ENCODE data around the gene SERPINH1. TPM values are rescaled to one million over a fixed set of nuclear protein-coding genes. Genes with fewer than 3 reads are reported as not detected.
"Not testable (repeated sequence)": the region's sequence is repeated elsewhere in the genome, so short reads cannot be mapped to it uniquely, and the experiment has no call there.

The SERPINH1 gene
- total and polyA plus RNA-seq, 8 donors: 15.4 to 297 (median 48.4) TPM

GRCh38 chr11:75579841-75580240, 17.8 kb downstream of the SERPINH1 start:
- intact Hi-C loops (cut with DNase I; ENCODE audit: low total_unique reads): no loop called here
- Histone ChIP-seq H3K4me3 (no peak overlapping the region), H3K36me3 (no peaks in the 10 kb centered on the region), H3K27ac (no peak overlapping the region), H3K9me3 (no peaks in the 10 kb centered on the region), H3K4me1 (peaks cover 14 to 44% (median 33%) of the 10 kb centered on the region in 4 donors), H3K27me3 (peaks cover 0 to 12% (median 0%) of the 10 kb centered on the region in 3 donors)
- no peak for DNase-seq
- 75 to 82% (median 81%) methylated on average over 1 of the region's 1 CpG for WGBS, 5 donors
- TF ChIP-seq POLR2AphosphoS5 (IDR thresholded peaks at IDR 0.05) (no peak), CTCF (IDR thresholded peaks at IDR 0.05) (no peak), POLR2A (IDR thresholded peaks at IDR 0.05) (no peak), EP300 (IDR thresholded peaks at IDR 0.05) (no peak)

DNA sequence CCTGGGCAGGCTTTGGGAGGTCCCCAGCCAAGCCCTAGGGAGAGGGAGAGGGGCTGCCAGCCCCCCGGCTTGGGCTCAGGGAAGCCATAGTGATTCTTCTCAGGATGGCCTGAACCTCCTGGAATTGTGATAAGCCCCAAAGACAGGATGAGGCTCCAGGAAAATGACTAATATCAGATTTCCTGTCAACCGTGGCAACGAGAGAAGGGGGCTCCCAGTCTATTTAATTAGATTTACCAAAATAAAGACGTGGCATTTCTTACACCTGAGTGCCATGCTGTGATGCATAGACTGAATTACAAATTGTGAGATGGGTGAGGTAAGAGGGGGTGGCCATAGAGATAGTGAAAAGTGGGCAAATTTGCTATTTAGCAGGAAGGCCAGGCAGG, 20.4 kb downstream of the SERPINH1 start:
- intact Hi-C loops (cut with DNase I; ENCODE audit: low total_unique reads): no loop called here
- peaks cover 14 to 27% (median 22%) of the 10 kb centered on the region in 4 donors for H3K4me1 ChIP-seq
- TF ChIP-seq CTCF (IDR thresholded peaks at IDR 0.05) (no peak), POLR2AphosphoS5 (IDR thresholded peaks at IDR 0.05) (no peak), EP300 (IDR thresholded peaks at IDR 0.05) (no peak), POLR2A (IDR thresholded peaks at IDR 0.05) (no peak)
- peak overlapping the region; percentile 87 to 97 (median 93) for H3K27ac ChIP-seq
- 45 to 53% (median 48%) methylated on average over 4 of the region's 4 CpGs for WGBS, 5 donors
- no peaks in the 10 kb centered on the region for H3K36me3 ChIP-seq
- H3K4me3 ChIP-seq: peak overlapping the region; percentile 55 to 79 (median 70)
- no peaks in the 10 kb centered on the region for H3K9me3 ChIP-seq
- no peak for DNase-seq
- H3K27me3 ChIP-seq: peaks cover 0 to 12% (median 0%) of the 10 kb centered on the region in 3 donors

DNA sequence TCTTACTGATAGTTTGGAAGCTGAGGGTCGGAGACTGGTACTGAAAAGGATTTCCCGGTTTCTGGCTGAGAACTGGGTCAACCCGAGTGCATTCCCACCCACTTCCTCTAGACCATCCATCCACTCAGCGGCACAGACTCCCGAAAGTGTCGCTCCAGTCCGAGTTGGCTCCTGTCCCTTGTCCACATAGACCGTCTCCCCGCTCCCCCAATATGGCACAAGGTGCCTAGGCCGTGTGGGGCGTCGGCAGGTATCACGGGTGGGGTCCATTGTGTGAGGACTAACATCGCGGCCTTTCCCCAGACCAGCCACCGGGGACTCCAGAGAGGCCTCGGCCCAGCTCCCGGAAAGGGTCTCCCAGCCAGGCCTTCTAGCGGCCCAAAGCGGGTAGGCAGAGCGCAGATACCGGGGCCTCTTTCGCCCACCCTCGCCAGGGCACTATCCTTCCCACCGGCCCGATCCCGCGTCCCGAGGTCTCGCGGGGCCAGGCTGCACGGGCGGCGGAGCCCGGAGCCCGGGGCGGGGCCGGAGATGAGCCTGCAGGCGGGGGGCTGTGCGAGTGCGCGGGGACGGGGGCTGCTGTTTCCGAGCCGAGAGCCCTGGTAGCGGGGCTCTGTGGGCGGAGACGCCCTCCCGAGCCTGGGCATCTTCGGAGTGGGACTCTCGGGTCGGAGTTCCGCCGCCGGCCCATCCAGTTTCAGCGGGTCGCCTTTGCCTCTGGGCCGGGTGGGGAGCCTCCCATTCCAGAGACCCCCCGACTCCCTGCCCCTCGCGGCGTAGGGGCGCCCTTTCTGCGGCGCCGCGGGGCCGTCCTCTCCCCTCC, 21.1 kb downstream of the SERPINH1 start:
- intact Hi-C loops (cut with DNase I; ENCODE audit: low total_unique reads): no loop called here
- peak overlapping the region; percentile 87 to 97 (median 93) for H3K27ac ChIP-seq
- peaks cover 0 to 12% (median 0%) of the 10 kb centered on the region in 3 donors for H3K27me3 ChIP-seq
- H3K4me3 ChIP-seq: peak overlapping the region; percentile 55 to 79 (median 70)
- no peaks in the 10 kb centered on the region for H3K9me3 ChIP-seq
- peak; percentile 46 to 95 for DNase-seq
- no peaks in the 10 kb centered on the region for H3K36me3 ChIP-seq
- 2 to 8% (median 3%) methylated on average over 12 to 68 of the region's 68 CpGs for WGBS, 5 donors
- TF ChIP-seq POLR2A (IDR thresholded peaks at IDR 0.05): no peak
- TF ChIP-seq EP300 (IDR thresholded peaks at IDR 0.05): no peak
- peak in 1 of 7 experiments; percentile 20 for TF ChIP-seq CTCF (IDR thresholded peaks at IDR 0.05)
- TF ChIP-seq POLR2AphosphoS5 (IDR thresholded peaks at IDR 0.05): no peak
- peaks cover 14 to 26% (median 22%) of the 10 kb centered on the region in 4 donors for H3K4me1 ChIP-seq

- H3K36me3 ChIP-seq: no peaks in the 10 kb centered on the region
- WGBS, 5 donors: 28 to 48% (median 41%) methylated on average over 21 to 41 of the region's 42 CpGs
- peaks cover 0 to 12% (median 0%) of the 10 kb centered on the region in 3 donors for H3K27me3 ChIP-seq
- peak overlapping the region; percentile 55 to 79 (median 70) for H3K4me3 ChIP-seq
- peak; percentile 39 to 92 for DNase-seq
- H3K27ac ChIP-seq: peak overlapping the region; percentile 87 to 97 (median 93)
- intact Hi-C loops (cut with DNase I; ENCODE audit: low total_unique reads): no loop called here
- H3K9me3 ChIP-seq: no peaks in the 10 kb centered on the region
- TF ChIP-seq POLR2AphosphoS5 (IDR thresholded peaks at IDR 0.05) (peak in 1 of 3 donors; percentile 35), CTCF (IDR thresholded peaks at IDR 0.05) (no peak)
- H3K4me1 ChIP-seq: peaks cover 14 to 26% (median 22%) of the 10 kb centered on the region in 4 donors
These were observed 21.9 kb downstream of the SERPINH1 start for GRCh38 chr11:75583718-75584658.

DNA sequence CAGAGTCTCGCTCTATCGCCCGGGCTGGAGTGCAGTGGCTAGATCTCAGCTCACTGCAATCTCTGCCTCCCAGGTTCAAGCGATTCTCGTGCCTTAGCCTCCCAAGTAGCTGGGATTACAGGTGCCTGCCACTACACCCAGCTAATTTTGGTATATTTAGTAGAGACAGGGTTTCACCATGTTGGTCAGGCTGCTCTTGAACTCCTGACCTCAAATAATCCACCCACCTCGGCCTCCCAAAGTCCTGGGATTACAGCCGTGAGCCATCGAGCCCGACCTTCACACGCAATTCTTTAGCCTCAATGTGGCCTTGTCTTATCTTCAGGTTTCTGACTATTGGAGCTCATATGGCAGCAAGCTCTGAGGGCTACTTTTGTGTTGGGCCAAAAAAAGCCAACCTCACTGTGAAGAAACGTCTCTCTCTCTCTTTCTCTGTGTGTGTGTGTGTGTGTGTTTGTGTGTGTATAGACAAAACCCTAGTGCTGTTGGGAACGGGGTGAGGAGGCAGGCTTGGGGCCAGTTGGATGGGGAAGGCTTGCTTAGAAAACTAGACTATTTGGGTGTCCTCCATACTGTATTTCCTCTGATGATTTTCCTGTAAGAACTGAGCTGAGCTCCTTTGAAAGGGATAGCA, 22.7 kb downstream of the SERPINH1 start:
- intact Hi-C loops (cut with DNase I; ENCODE audit: low total_unique reads); H3K4me3 ChIP-seq; H3K36me3 ChIP-seq; DNase-seq; H3K9me3 ChIP-seq: not testable (repeated sequence)
- peaks cover 0 to 12% (median 0%) of the 10 kb centered on the region in 3 donors for H3K27me3 ChIP-seq
- H3K4me1 ChIP-seq: peaks cover 14 to 26% (median 22%) of the 10 kb centered on the region in 4 donors
- 79 to 86% (median 84%) methylated on average over 12 of the region's 12 CpGs for WGBS, 5 donors
- peak overlapping the region; percentile 87 to 97 (median 93) for H3K27ac ChIP-seq

Measured in stomach (tissue), 9 donors.